CD14-positive monocyte (primary cell): ENCODE measurements around the gene SLC26A9. TPM values are rescaled to one million over a fixed set of nuclear protein-coding genes. Genes with fewer than 3 reads are reported as not detected.

Experiments used
- DNase-seq, 3 donors: peaks; one replicate each; pipeline ENCODE4 v3.0.0-alpha.2; 2011 to 2022
- H2AFZ ChIP-seq: 2 replicates; pipeline ENCODE4 v1.6.0; 2012; ENCODE audit warnings: mild to moderate bottlenecking, low read depth, low read length, inconsistent platforms; ENCODE audit not compliant: insufficient read depth, poor library complexity, severe bottlenecking
- H3K27ac ChIP-seq, 2 donors: 1 replicate in 1 of 2; 2 replicates in 1 of 2; pipeline ENCODE4 v1.5.1; 2012 to 2013; ENCODE audit warnings: low read length in 2 of 2, control low read depth in 1 of 2, inconsistent platforms in 1 of 2, low read depth in 1 of 2, mild to moderate bottlenecking in 1 of 2
- H3K27me3 ChIP-seq, 2 donors: one replicate each; pipeline versions ENCODE4 v1.6.0 to v1.6.1; 2011 to 2013; ENCODE audit warnings: low read length in 2 of 2; ENCODE audit not compliant: control insufficient read depth in 2 of 2, insufficient read depth in 2 of 2
- H3K36me3 ChIP-seq, 2 donors: replicated peaks in 1 of 2; 1 replicate in 1 of 2; 2 replicates in 1 of 2; pipeline versions ENCODE4 v1.5.1 to v1.6.1; 2012 to 2013; ENCODE audit warnings: low read length in 2 of 2, control low read depth in 1 of 2, inconsistent platforms in 1 of 2, mild to moderate bottlenecking in 1 of 2; ENCODE audit not compliant: insufficient read depth in 2 of 2, control insufficient read depth in 1 of 2
- H3K4me1 ChIP-seq, 2 donors: 1 replicate in 1 of 2; 2 replicates in 1 of 2; pipeline versions ENCODE4 v1.5.1 to v1.6.1; 2012 to 2013; ENCODE audit warnings: low read length in 2 of 2, control low read depth in 1 of 2, inconsistent platforms in 1 of 2, mild to moderate bottlenecking in 1 of 2, moderate library complexity in 1 of 2; ENCODE audit not compliant: insufficient read depth in 2 of 2, control insufficient read depth in 1 of 2
- H3K4me2 ChIP-seq: replicated peaks from 2 replicates; pipeline ENCODE3; 2012; ENCODE audit warnings: low read length, moderate library complexity, mild to moderate bottlenecking; ENCODE audit not compliant: poor library complexity, severe bottlenecking; ENCODE audit errors: extremely low read depth
- H3K4me3 ChIP-seq, 3 experiments: fragments of 200-600 bp in 1 of 3; sonication (generic) in 1 of 3; replicated peaks in 1 of 3; 1 replicate in 2 of 3; 2 replicates in 1 of 3; pipeline ENCODE4 v1.5.1; 2011 to 2013; ENCODE audit warnings: low read length in 3 of 3, mild to moderate bottlenecking in 3 of 3, control low read depth in 2 of 3, low read depth in 2 of 3, inconsistent platforms in 1 of 3, moderate library complexity in 1 of 3
- H3K79me2 ChIP-seq: 2 replicates; pipeline ENCODE4 v1.6.0; 2012; ENCODE audit warnings: mild to moderate bottlenecking, control low read depth, inconsistent platforms, low read length, moderate library complexity; ENCODE audit not compliant: insufficient read depth
- H3K9ac ChIP-seq: 2 replicates; pipeline ENCODE4 v1.6.0; 2017; ENCODE audit warnings: low read length, mild to moderate bottlenecking; ENCODE audit not compliant: insufficient read depth, poor library complexity, severe bottlenecking
- H3K9me3 ChIP-seq, 2 donors: replicated peaks in 1 of 2; 1 replicate in 1 of 2; 2 replicates in 1 of 2; pipeline versions ENCODE4 v1.5.1 to v1.6.1; 2012 to 2013; ENCODE audit warnings: low read length in 2 of 2, control low read depth in 1 of 2; ENCODE audit not compliant: control insufficient read depth in 1 of 2, insufficient read depth in 1 of 2
- H4K20me1 ChIP-seq: 2 replicates; pipeline ENCODE4 v1.6.0; 2012; ENCODE audit warnings: mild to moderate bottlenecking, low read length, control low read depth, moderate library complexity; ENCODE audit not compliant: insufficient read depth
- H3K27ac Mint-ChIP-seq, 7 donors: one replicate each; pipeline ENCODE4 v1.8.0; 2020; ENCODE audit warnings: mild to moderate bottlenecking in 7 of 7, mixed read lengths in 7 of 7, moderate library complexity in 6 of 7, inconsistent platforms in 2 of 7
- H3K27me3 Mint-ChIP-seq, 3 donors: one replicate each; pipeline ENCODE4 v1.8.0; 2021 to 2022; ENCODE audit warnings: low read depth in 3 of 3, mild to moderate bottlenecking in 3 of 3, mixed read lengths in 3 of 3, moderate library complexity in 3 of 3, inconsistent platforms in 1 of 3
- H3K36me3 Mint-ChIP-seq, 2 donors: one replicate each; pipeline ENCODE4 v1.8.0; 2020; ENCODE audit warnings: mixed read lengths in 2 of 2, inconsistent platforms in 1 of 2, mild to moderate bottlenecking in 1 of 2
- H3K4me1 Mint-ChIP-seq: one replicate; pipeline ENCODE4 v1.8.0; 2020; ENCODE audit warnings: mild to moderate bottlenecking, mixed read lengths
- H3K4me3 Mint-ChIP-seq, 2 donors: one replicate each; pipeline ENCODE4 v1.8.0; 2020; ENCODE audit warnings: mild to moderate bottlenecking in 2 of 2, mixed read lengths in 2 of 2, moderate library complexity in 1 of 2
- H3K9me3 Mint-ChIP-seq, 7 donors: one replicate each; pipeline ENCODE4 v1.8.0; 2020 to 2022; ENCODE audit warnings: mixed read lengths in 7 of 7, mild to moderate bottlenecking in 6 of 7, moderate library complexity in 6 of 7, inconsistent platforms in 2 of 7
- CTCF ChIP-seq: fragments of 200-600 bp; IDR thresholded peaks from one replicate; pipeline ENCODE4 v1.8.0; 2022; ENCODE audit warnings: antibody characterized with exemption, mild to moderate bottlenecking
- WGBS: methylation state at CpG from one replicate; pipeline ENCODE4 v1.1.5; 2013; ENCODE audit warnings: missing lambda C conversion rate; ENCODE audit not compliant: insufficient coverage; 5-methylcytosine and 5-hydroxymethylcytosine counted together
- intact Hi-C, 2 donors: fragments of 100-400 bp; cut with micrococcal nuclease; formaldehyde crosslinking; loops; one replicate each; pipeline versions ENCODE4 v1.15.0 to v1.15.1; 2023
- polyA plus RNA-seq, 3 donors: library from polyadenylated mRNA; depleted of rRNA in 1 of 3; unstranded in 2 of 3; stranded (reverse) in 1 of 3; fragments of 300-500 nt in 2 of 3; fragments of >200 nt in 1 of 3; fragmentation: Illumina TruSeq in 2 of 3; gene quantifications; 1 replicate in 2 of 3; 2 replicates in 1 of 3; pipeline ENCODE4 v1.2.3, GENCODE V29; 2012 to 2021

Gene SLC26A9
- polyA plus RNA-seq, 3 donors, result 0.04 TPM; not detected in 2

- DNase-seq, result no peak
- peaks cover 5 to 22% (median 17%) of the 10 kb centered on the region in 3 donors for H3K27me3 Mint-ChIP-seq
- no peak overlapping the region for H3K4me3 Mint-ChIP-seq
- no peak for TF ChIP-seq CTCF
- 28% methylated on average over 3 of the region's 6 CpGs for WGBS
- H3K4me2 ChIP-seq, result no peak overlapping the region
- peak overlapping the region in 1 of 7 donors; percentile 26 for H3K27ac Mint-ChIP-seq
- H3K79me2 ChIP-seq, result no peaks in the 10 kb centered on the region
- intact Hi-C loops, result no loop called here
- peaks cover 34% of the 10 kb centered on the region for H3K4me1 Mint-ChIP-seq
- no peak overlapping the region for H3K27ac ChIP-seq
- no peak overlapping the region for H3K9ac ChIP-seq
- no peaks in the 10 kb centered on the region for H3K36me3 ChIP-seq
- H3K27me3 ChIP-seq, result no peaks in the 10 kb centered on the region
- H4K20me1 ChIP-seq, result no peaks in the 10 kb centered on the region
- no peak overlapping the region for H3K4me3 ChIP-seq
- no peaks in the 10 kb centered on the region for H3K9me3 ChIP-seq
- H3K4me1 ChIP-seq, result peaks cover 24 to 60% of the 10 kb centered on the region in 2 donors
- H3K9me3 Mint-ChIP-seq, result peaks cover 0 to 1% (median 0%) of the 10 kb centered on the region in 7 donors
- no peaks in the 10 kb centered on the region for H3K36me3 Mint-ChIP-seq
- no peak overlapping the region for H2AFZ ChIP-seq
Observed at GRCh38 chr1:205936311-205936710, 6.9 kb downstream of the SLC26A9 start.

GRCh38 chr1:205935869-205936268, 7.4 kb downstream of the SLC26A9 start:
- H3K4me1 Mint-ChIP-seq, result peaks cover 38% of the 10 kb centered on the region

More at GRCh38 chr1:205935869-205936268, 7.4 kb downstream of the SLC26A9 start:
- H3K9me3 ChIP-seq, result no peaks in the 10 kb centered on the region
- Mint-ChIP-seq H3K36me3 (no peaks in the 10 kb centered on the region), H3K27me3 (peaks cover 5 to 22% (median 17%) of the 10 kb centered on the region in 3 donors), H3K9me3 (peaks cover 0 to 1% (median 0%) of the 10 kb centered on the region in 7 donors), H3K4me3 (no peak overlapping the region), H3K27ac (no peak overlapping the region)
- 87% methylated on average over 7 of the region's 8 CpGs for WGBS
- TF ChIP-seq CTCF, result no peak
- H3K27me3 ChIP-seq, result no peaks in the 10 kb centered on the region
- H3K4me1 ChIP-seq, result peaks cover 29 to 64% of the 10 kb centered on the region in 2 donors
- H2AFZ ChIP-seq, result no peak overlapping the region
- H3K4me3 ChIP-seq, result no peak overlapping the region
- no peaks in the 10 kb centered on the region for H4K20me1 ChIP-seq
- no peak for DNase-seq
- intact Hi-C loops, result no loop called here
- no peak overlapping the region for H3K27ac ChIP-seq
- H3K36me3 ChIP-seq, result no peaks in the 10 kb centered on the region
- H3K79me2 ChIP-seq, result no peaks in the 10 kb centered on the region
- H3K9ac ChIP-seq, result no peak overlapping the region
- no peak overlapping the region for H3K4me2 ChIP-seq
